ENCODE results near the gene PDGFD. TPM values are rescaled to one million over a fixed set of nuclear protein-coding genes. Genes with fewer than 3 reads are reported as not detected.

The PDGFD gene
- total and polyA plus RNA-seq, 2 experiments from 2014 or later = 1.9 to 4.5 TPM

DNA sequence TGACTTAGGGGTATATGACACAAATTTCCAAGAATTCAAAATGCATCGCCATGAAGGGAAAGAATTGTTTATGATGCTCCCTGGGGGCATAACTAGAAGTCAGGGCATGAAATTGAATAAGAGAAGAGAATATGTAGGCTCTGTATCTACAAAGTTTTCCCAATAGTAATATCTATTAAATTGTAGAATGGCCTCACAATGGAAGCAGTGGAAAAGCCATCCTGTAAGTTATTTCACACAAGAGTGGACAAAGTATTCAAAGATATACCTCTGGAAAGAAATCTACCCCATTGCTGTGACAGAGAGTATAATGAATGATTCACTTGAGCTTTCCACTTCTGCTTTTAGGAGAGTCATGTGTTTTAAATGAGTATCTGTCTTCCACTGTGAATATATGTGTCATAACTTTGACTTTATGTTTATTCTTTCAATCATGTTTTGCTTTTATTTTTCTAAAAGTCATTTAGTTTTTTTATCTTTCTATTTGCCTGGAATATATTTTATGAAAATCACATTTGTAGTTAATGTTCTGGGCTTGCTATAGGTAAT lies 193.2 kb downstream of the PDGFD start (continued):
- TF ChIP-seq, protein P1, sequence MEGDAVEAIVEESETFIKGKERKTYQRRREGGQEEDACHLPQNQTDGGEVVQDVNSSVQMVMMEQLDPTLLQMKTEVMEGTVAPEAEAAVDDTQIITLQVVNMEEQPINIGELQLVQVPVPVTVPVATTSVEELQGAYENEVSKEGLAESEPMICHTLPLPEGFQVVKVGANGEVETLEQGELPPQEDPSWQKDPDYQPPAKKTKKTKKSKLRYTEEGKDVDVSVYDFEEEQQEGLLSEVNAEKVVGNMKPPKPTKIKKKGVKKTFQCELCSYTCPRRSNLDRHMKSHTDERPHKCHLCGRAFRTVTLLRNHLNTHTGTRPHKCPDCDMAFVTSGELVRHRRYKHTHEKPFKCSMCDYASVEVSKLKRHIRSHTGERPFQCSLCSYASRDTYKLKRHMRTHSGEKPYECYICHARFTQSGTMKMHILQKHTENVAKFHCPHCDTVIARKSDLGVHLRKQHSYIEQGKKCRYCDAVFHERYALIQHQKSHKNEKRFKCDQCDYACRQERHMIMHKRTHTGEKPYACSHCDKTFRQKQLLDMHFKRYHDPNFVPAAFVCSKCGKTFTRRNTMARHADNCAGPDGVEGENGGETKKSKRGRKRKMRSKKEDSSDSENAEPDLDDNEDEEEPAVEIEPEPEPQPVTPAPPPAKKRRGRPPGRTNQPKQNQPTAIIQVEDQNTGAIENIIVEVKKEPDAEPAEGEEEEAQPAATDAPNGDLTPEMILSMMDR (conservative IDR thresholded peaks at IDR 0.05; ENCODE audit: low read depth in 2 of 2) = no peak
- TF ChIP-seq ZNF114 (CRISPR knock-in tag; IDR thresholded peaks at IDR 0.05) = no peak
- no peak for TF ChIP-seq EZH2phosphoT487 (IDR thresholded peaks at IDR 0.05; ENCODE audit: unreplicated experiment)
- TF ChIP-seq NANOG (IDR thresholded peaks at IDR 0.05; ENCODE audit: borderline replicate concordance) = no peak
- no peak for TF ChIP-seq STAT1 (IDR thresholded peaks at IDR 0.05; ENCODE audit: unreplicated experiment)
- TF ChIP-seq, protein P2, sequence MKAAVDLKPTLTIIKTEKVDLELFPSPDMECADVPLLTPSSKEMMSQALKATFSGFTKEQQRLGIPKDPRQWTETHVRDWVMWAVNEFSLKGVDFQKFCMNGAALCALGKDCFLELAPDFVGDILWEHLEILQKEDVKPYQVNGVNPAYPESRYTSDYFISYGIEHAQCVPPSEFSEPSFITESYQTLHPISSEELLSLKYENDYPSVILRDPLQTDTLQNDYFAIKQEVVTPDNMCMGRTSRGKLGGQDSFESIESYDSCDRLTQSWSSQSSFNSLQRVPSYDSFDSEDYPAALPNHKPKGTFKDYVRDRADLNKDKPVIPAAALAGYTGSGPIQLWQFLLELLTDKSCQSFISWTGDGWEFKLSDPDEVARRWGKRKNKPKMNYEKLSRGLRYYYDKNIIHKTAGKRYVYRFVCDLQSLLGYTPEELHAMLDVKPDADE (IDR thresholded peaks at IDR 0.05) = no peak
- TF ChIP-seq, protein P3, sequence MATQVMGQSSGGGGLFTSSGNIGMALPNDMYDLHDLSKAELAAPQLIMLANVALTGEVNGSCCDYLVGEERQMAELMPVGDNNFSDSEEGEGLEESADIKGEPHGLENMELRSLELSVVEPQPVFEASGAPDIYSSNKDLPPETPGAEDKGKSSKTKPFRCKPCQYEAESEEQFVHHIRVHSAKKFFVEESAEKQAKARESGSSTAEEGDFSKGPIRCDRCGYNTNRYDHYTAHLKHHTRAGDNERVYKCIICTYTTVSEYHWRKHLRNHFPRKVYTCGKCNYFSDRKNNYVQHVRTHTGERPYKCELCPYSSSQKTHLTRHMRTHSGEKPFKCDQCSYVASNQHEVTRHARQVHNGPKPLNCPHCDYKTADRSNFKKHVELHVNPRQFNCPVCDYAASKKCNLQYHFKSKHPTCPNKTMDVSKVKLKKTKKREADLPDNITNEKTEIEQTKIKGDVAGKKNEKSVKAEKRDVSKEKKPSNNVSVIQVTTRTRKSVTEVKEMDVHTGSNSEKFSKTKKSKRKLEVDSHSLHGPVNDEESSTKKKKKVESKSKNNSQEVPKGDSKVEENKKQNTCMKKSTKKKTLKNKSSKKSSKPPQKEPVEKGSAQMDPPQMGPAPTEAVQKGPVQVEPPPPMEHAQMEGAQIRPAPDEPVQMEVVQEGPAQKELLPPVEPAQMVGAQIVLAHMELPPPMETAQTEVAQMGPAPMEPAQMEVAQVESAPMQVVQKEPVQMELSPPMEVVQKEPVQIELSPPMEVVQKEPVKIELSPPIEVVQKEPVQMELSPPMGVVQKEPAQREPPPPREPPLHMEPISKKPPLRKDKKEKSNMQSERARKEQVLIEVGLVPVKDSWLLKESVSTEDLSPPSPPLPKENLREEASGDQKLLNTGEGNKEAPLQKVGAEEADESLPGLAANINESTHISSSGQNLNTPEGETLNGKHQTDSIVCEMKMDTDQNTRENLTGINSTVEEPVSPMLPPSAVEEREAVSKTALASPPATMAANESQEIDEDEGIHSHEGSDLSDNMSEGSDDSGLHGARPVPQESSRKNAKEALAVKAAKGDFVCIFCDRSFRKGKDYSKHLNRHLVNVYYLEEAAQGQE (IDR thresholded peaks at IDR 0.05; ENCODE audit: unreplicated experiment) = no peak
- no peak for TF ChIP-seq EZH2 (IDR thresholded peaks at IDR 0.05; ENCODE audit: low read depth, unreplicated experiment)
- TF ChIP-seq JUNB (IDR thresholded peaks at IDR 0.05; ENCODE audit: unreplicated experiment) = no peak

DNA sequence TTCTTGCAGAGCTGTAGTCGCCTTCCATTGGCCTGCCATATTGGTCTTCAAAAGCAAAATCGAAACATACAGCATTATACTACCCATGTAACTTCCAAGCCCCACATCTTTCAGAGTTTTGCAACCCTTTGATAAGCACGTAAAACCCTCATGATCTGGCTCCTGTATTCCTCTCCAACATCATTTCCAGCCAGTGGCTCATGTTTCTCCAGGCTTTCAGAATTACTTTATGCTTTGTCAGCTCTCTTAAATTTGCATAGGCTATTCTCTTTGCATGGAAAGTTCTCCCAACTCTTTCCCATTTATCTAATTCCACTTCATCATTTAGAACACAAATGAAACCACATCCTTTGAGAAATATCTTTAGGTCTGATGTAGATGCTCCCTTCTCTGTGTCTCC lies 195.3 kb downstream of the PDGFD start:
- H3K36me3 ChIP-seq (ENCODE audit: insufficient read depth) = no peaks in the 10 kb centered on the region
- Mint-ChIP-seq H3K36me3 (ENCODE audit: low read depth) (no peaks in the 10 kb centered on the region), H3K27ac (no peak overlapping the region), H3K4me3 (no peak overlapping the region), H3K4me1 (peaks cover 7% of the 10 kb centered on the region; the same call in 1 of the 3 replicates), H3K27me3 (ENCODE audit: insufficient read depth, low read depth, poor library complexity) (no peaks in the 10 kb centered on the region), H3K9me3 (no peaks in the 10 kb centered on the region)
- no peak overlapping the region for H3K4me3 ChIP-seq
- no peaks in the 10 kb centered on the region for H3K4me1 ChIP-seq (ENCODE audit: insufficient read depth)
- H3K27me3 ChIP-seq (ENCODE audit: insufficient read depth) = no peaks in the 10 kb centered on the region
- no peaks in the 10 kb centered on the region for H3F3A ChIP-seq (replicated peaks; ENCODE audit: low read depth)
- H3K79me2 ChIP-seq (replicated peaks; ENCODE audit: insufficient read depth) = no peaks in the 10 kb centered on the region
- H4K20me1 ChIP-seq (replicated peaks; ENCODE audit: insufficient read depth) = no peaks in the 10 kb centered on the region
- no peak overlapping the region for H2AFZ ChIP-seq
- no peak overlapping the region for H3K4me2 ChIP-seq
- TF ChIP-seq, protein P1 (conservative IDR thresholded peaks at IDR 0.05; ENCODE audit: low read depth in 2 of 2) = no peak
- 0 out of 2 replicates have a peak, but pooled peaks cover 6% of the 10 kb centered on the region for H3K9me2 ChIP-seq (ENCODE audit: insufficient read depth)
- DNase-seq (ENCODE audit: low spot score) = no peak
- no peak for ATAC-seq
- no peak overlapping the region for H3K27ac ChIP-seq (ENCODE audit: low read depth)
